Naive thymus-derived CD8-positive, alpha-beta T cell (primary cell): ENCODE measurements around the gene PRKCE. TPM values are rescaled to one million over a fixed set of nuclear protein-coding genes. Genes with fewer than 3 reads are reported as not detected.

Experiments used
- ATAC-seq, 2 donors: fragments of 150-1000 bp; cut with Tn5 transposase in 1 of 2; sonication (Bioruptor Pico), chemical (Tn5 transposase) in 1 of 2; 1 replicate in 1 of 2; 2 replicates in 1 of 2; pipeline ENCODE4 v1.10.0; 2021; ENCODE audit warnings: mild to moderate bottlenecking in 2 of 2, moderate library complexity in 2 of 2
- POLR2A ChIA-PET: fragments of 350-600 bp; sonication (Branson Sonifier 250); formaldehyde crosslinking; loops from one replicate; lab custom pipeline; 2021; ENCODE audit warnings: antibody characterized with exemption; lab: Charles Lee
- DNase-seq, 10 donors: peaks; one replicate each; pipeline versions ENCODE4 v3.0.0 to v3.0.0-alpha.2; 2020 to 2022
- H3K27ac Mint-ChIP-seq, 10 donors: one replicate each; pipeline ENCODE4 v1.8.0; 2020 to 2022; ENCODE audit warnings: mild to moderate bottlenecking in 10 of 10, mixed read lengths in 10 of 10, moderate library complexity in 4 of 10, inconsistent platforms in 1 of 10
- H3K27me3 Mint-ChIP-seq, 5 donors: one replicate each; pipeline ENCODE4 v1.8.0; 2021 to 2022; ENCODE audit warnings: mixed read lengths in 5 of 5
- H3K36me3 Mint-ChIP-seq, 3 donors: one replicate each; pipeline ENCODE4 v1.8.0; 2020 to 2022; ENCODE audit warnings: mixed read lengths in 3 of 3, mild to moderate bottlenecking in 2 of 3, inconsistent platforms in 1 of 3
- H3K4me1 Mint-ChIP-seq, 4 donors: one replicate each; pipeline ENCODE4 v1.8.0; 2021 to 2022; ENCODE audit warnings: mixed read lengths in 4 of 4
- H3K4me3 Mint-ChIP-seq, 10 donors: one replicate each; pipeline ENCODE4 v1.8.0; 2020 to 2022; ENCODE audit warnings: mild to moderate bottlenecking in 10 of 10, mixed read lengths in 10 of 10, moderate library complexity in 6 of 10, inconsistent platforms in 1 of 10
- H3K9me3 Mint-ChIP-seq, 9 donors: one replicate each; pipeline ENCODE4 v1.8.0; 2020 to 2022; ENCODE audit warnings: mixed read lengths in 9 of 9, mild to moderate bottlenecking in 3 of 9, inconsistent platforms in 1 of 9, moderate library complexity in 1 of 9
- polyA plus RNA-seq, 3 donors: library from polyadenylated mRNA; unstranded; fragments of 300-500 nt; fragmentation: Illumina TruSeq; gene quantifications; one replicate each; pipeline ENCODE4 v1.2.3, GENCODE V29; 2021
- total RNA-seq, 8 experiments: library from RNA in 2 of 8; stranded (reverse) in 2 of 8; gene quantifications; one replicate each; pipeline ENCODE4 v1.2.3 and lab custom pipeline; 2021 to 2026

The PRKCE gene
- total and polyA plus RNA-seq, 5 experiments from 2014 or later: 1.6 to 20.2 (median 2.7) TPM

- Mint-ChIP-seq H3K36me3 (no peaks in the 10 kb centered on the region), H3K9me3 (no peaks in the 10 kb centered on the region), H3K27ac (no peak overlapping the region), H3K4me1 (peaks cover 3 to 6% (median 4%) of the 10 kb centered on the region in 4 donors), H3K27me3 (no peaks in the 10 kb centered on the region), H3K4me3 (no peak overlapping the region)
- DNase-seq: no peak
- POLR2A ChIA-PET: no interaction called here
- no peak for ATAC-seq
Observed at GRCh38 chr2:45938649-45939511, 287.4 kb downstream of the PRKCE start.

GRCh38 chr2:45941531-45942236 lies 290.2 kb downstream of the PRKCE start:
- Mint-ChIP-seq H3K27me3 (no peaks in the 10 kb centered on the region), H3K4me3 (no peak overlapping the region), H3K9me3 (no peaks in the 10 kb centered on the region), H3K36me3 (peaks cover 0 to 2% (median 0%) of the 10 kb centered on the region in 3 donors), H3K27ac (no peak overlapping the region), H3K4me1 (peaks cover 0 to 1% (median under 1%) of the 10 kb centered on the region in 4 donors)
- ATAC-seq (no peak), DNase-seq (no peak)
- POLR2A ChIA-PET: interaction anchor here (0.6 kb wide), 1 partner anchor 53 kb away, joined by 4 read pairs; no protein-coding TSS in a partner anchor

GRCh38 chr2:45942237-45942738 lies 290.8 kb downstream of the PRKCE start:
- POLR2A ChIA-PET: no interaction called here
- Mint-ChIP-seq H3K36me3 (peaks cover 0 to 2% (median 0%) of the 10 kb centered on the region in 3 donors), H3K27ac (no peak overlapping the region), H3K4me1 (peaks cover 0 to 1% (median 0%) of the 10 kb centered on the region in 4 donors), H3K27me3 (no peaks in the 10 kb centered on the region), H3K4me3 (no peak overlapping the region), H3K9me3 (no peaks in the 10 kb centered on the region)
- DNase-seq (no peak), ATAC-seq (no peak)

- Mint-ChIP-seq H3K9me3 (no peaks in the 10 kb centered on the region), H3K27ac (no peak overlapping the region), H3K4me3 (no peak overlapping the region), H3K27me3 (no peaks in the 10 kb centered on the region), H3K36me3 (peaks cover 0 to 2% (median 0%) of the 10 kb centered on the region in 3 donors), H3K4me1 (peaks cover 0 to 1% (median 0%) of the 10 kb centered on the region in 4 donors)
- no peak for ATAC-seq
- DNase-seq: no peak
- POLR2A ChIA-PET: no interaction called here
Observed at GRCh38 chr2:45943219-45944044, 292.0 kb downstream of the PRKCE start.

- Mint-ChIP-seq H3K4me3 (no peak overlapping the region), H3K4me1 (peaks cover 0 to 3% (median 0%) of the 10 kb centered on the region in 4 donors), H3K36me3 (peaks cover 0 to 2% (median 0%) of the 10 kb centered on the region in 3 donors), H3K9me3 (no peaks in the 10 kb centered on the region), H3K27me3 (no peaks in the 10 kb centered on the region), H3K27ac (no peak overlapping the region)
- POLR2A ChIA-PET: no interaction called here
- no peak for ATAC-seq
- DNase-seq: no peak
Observed at GRCh38 chr2:45944074-45944473, 292.6 kb downstream of the PRKCE start.

GRCh38 chr2:45945302-45945717 lies 293.8 kb downstream of the PRKCE start:
- H3K36me3 Mint-ChIP-seq: peaks cover 0 to 2% (median 0%) of the 10 kb centered on the region in 3 donors
- no peak overlapping the region for H3K4me3 Mint-ChIP-seq
- H3K9me3 Mint-ChIP-seq: no peaks in the 10 kb centered on the region
- H3K4me1 Mint-ChIP-seq: peaks cover 0 to 2% (median 0%) of the 10 kb centered on the region in 4 donors
- no peak for DNase-seq
- ATAC-seq: no peak
- POLR2A ChIA-PET: no interaction called here
- H3K27ac Mint-ChIP-seq: no peak overlapping the region
- no peaks in the 10 kb centered on the region for H3K27me3 Mint-ChIP-seq

GRCh38 chr2:45946023-45946422 lies 294.5 kb downstream of the PRKCE start:
- no peak overlapping the region for H3K27ac Mint-ChIP-seq
- H3K9me3 Mint-ChIP-seq: no peaks in the 10 kb centered on the region
- ATAC-seq: no peak
- POLR2A ChIA-PET: no interaction called here
- DNase-seq: no peak
- no peaks in the 10 kb centered on the region for H3K27me3 Mint-ChIP-seq
- H3K36me3 Mint-ChIP-seq: peaks cover 0 to 2% (median 0%) of the 10 kb centered on the region in 3 donors
- no peak overlapping the region for H3K4me3 Mint-ChIP-seq
- H3K4me1 Mint-ChIP-seq: peaks cover 0 to 3% (median 2%) of the 10 kb centered on the region in 4 donors

- H3K27ac Mint-ChIP-seq: no peak overlapping the region
- H3K4me3 Mint-ChIP-seq: no peak overlapping the region
- peaks cover 2 to 9% (median 6%) of the 10 kb centered on the region in 4 donors for H3K4me1 Mint-ChIP-seq
- H3K27me3 Mint-ChIP-seq: no peaks in the 10 kb centered on the region
- DNase-seq: no peak
- H3K9me3 Mint-ChIP-seq: no peaks in the 10 kb centered on the region
- POLR2A ChIA-PET: no interaction called here
- ATAC-seq: no peak
- H3K36me3 Mint-ChIP-seq: no peaks in the 10 kb centered on the region
Observed at GRCh38 chr2:45950606-45951005, 299.1 kb downstream of the PRKCE start.

GRCh38 chr2:45951025-45951727 lies 299.7 kb downstream of the PRKCE start:
- no peaks in the 10 kb centered on the region for H3K9me3 Mint-ChIP-seq
- peak in 1 of 2 donors; percentile 46 for ATAC-seq
- no peak for DNase-seq

GRCh38 chr2:45952591-45952990 lies 301.1 kb downstream of the PRKCE start:
- Mint-ChIP-seq H3K36me3 (peaks cover 0 to 2% (median 0%) of the 10 kb centered on the region in 3 donors), H3K27me3 (no peaks in the 10 kb centered on the region), H3K4me3 (no peak overlapping the region), H3K27ac (no peak overlapping the region), H3K4me1 (peaks cover 2 to 9% (median 6%) of the 10 kb centered on the region in 4 donors), H3K9me3 (no peaks in the 10 kb centered on the region)
- ATAC-seq: no peak
- POLR2A ChIA-PET: no interaction called here
- no peak for DNase-seq

More at GRCh38 chr2:45951025-45951727, 299.7 kb downstream of the PRKCE start:
- POLR2A ChIA-PET: no interaction called here
- H3K27ac Mint-ChIP-seq: no peak overlapping the region
- no peaks in the 10 kb centered on the region for H3K27me3 Mint-ChIP-seq
- no peak overlapping the region for H3K4me3 Mint-ChIP-seq
- H3K36me3 Mint-ChIP-seq: no peaks in the 10 kb centered on the region
- peaks cover 2 to 9% (median 6%) of the 10 kb centered on the region in 4 donors for H3K4me1 Mint-ChIP-seq

GRCh38 chr2:45953376-45954027 lies 302.0 kb downstream of the PRKCE start:
- Mint-ChIP-seq H3K4me1 (peaks cover 2 to 9% (median 6%) of the 10 kb centered on the region in 4 donors), H3K27ac (no peak overlapping the region), H3K4me3 (no peak overlapping the region), H3K9me3 (no peaks in the 10 kb centered on the region), H3K27me3 (no peaks in the 10 kb centered on the region), H3K36me3 (peaks cover 0 to 2% (median 0%) of the 10 kb centered on the region in 3 donors)
- DNase-seq (no peak), ATAC-seq (no peak)
- POLR2A ChIA-PET: no interaction called here
